Measurements from ENCODE around the gene LAMC2. TPM values are rescaled to one million over a fixed set of nuclear protein-coding genes. Genes with fewer than 3 reads are reported as not detected.

Gene LAMC2
- total RNA-seq, 1 donor from 2014 or later, result not detected

DNA sequence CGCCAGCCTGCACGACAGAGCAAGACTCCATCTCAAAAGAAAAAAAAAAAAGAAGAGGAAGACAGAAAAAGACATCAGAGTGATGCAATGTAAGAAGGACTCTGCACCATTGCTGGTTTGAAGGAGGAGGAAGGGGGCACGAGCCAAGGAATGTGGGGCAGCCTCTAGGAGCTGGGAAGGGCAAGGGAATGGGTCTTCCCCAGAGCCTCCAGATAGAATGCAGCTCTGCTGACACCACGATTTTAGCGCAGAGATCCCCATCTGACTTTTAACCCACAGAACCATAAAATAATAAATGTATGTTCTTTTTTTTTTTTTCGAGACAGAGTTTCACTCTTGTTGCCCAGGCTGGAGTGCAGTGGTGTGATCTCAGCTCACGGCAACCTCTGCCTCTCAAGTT, 33.9 kb upstream of the LAMC2 start:
- DNase-seq (ENCODE audit: low spot score), result no peak
- intact Hi-C loops (cut with micrococcal nuclease), result no loop called here

DNA sequence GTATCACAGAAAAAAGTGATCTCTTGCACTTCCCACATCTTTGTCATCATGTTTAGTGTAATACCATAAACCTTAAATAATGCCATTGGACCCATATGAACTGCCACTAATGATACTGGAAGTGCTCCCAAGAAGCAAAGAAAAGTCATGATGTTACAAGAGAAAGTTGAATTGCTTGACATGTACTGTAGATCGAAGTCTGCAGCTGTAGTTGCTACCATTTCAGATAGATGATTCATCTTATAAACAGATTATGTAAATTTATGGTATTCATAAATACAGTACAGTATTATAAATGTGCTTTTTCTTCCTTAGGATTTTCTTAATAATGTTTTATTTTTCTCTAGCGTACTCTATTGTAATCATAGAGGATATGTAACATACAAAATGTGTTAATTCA, 30.1 kb upstream of the LAMC2 start:
- Mint-ChIP-seq H3K4me1 (ENCODE audit: low read depth) (no peaks in the 10 kb centered on the region), H3K27ac (no peak overlapping the region), H3K9me3 (no peaks in the 10 kb centered on the region), H3K27me3 (ENCODE audit: low read depth) (peaks cover 7% of the 10 kb centered on the region), H3K36me3 (ENCODE audit: low read depth) (no peaks in the 10 kb centered on the region), H3K4me3 (ENCODE audit: low read depth) (no peak overlapping the region)
- DNase-seq (ENCODE audit: low spot score), result no peak
- intact Hi-C loops (cut with micrococcal nuclease), result no loop called here

More for the DNA sequence above, 33.9 kb upstream of the LAMC2 start:
- Mint-ChIP-seq H3K4me1 (ENCODE audit: low read depth) (no peaks in the 10 kb centered on the region), H3K36me3 (ENCODE audit: low read depth) (no peaks in the 10 kb centered on the region), H3K4me3 (ENCODE audit: low read depth) (no peak overlapping the region), H3K9me3 (no peaks in the 10 kb centered on the region), H3K27me3 (ENCODE audit: low read depth) (peaks cover 10% of the 10 kb centered on the region), H3K27ac (no peak overlapping the region)

DNA sequence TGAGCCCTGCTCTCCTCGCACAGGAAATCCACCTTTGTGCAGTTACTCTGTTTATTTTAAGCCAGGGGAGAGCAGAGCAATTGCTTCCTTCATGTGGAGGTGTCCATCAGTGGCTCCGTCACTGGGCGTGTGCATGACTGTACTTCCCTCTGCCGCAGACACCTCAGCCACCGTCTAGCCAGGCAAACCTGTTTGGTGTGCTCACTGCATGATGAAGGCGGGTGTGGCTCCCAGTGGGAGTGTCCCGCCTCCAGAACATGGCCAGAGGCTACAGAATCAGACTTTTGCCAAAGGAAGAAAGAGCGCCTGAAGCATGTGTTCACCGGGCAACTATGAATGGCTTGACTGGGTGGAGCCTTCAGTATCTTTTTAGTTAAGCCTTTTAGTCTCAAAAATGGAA, 26.1 kb upstream of the LAMC2 start:
- H3K4me1 Mint-ChIP-seq (ENCODE audit: low read depth), result no peaks in the 10 kb centered on the region
- no peak overlapping the region for H3K27ac Mint-ChIP-seq
- H3K27me3 Mint-ChIP-seq (ENCODE audit: low read depth), result peaks cover 4% of the 10 kb centered on the region
- no peak for DNase-seq (ENCODE audit: low spot score)
- H3K4me3 Mint-ChIP-seq (ENCODE audit: low read depth), result no peak overlapping the region
- H3K36me3 Mint-ChIP-seq (ENCODE audit: low read depth), result no peaks in the 10 kb centered on the region
- H3K9me3 Mint-ChIP-seq, result no peaks in the 10 kb centered on the region
- intact Hi-C loops (cut with micrococcal nuclease), result no loop called here

DNA sequence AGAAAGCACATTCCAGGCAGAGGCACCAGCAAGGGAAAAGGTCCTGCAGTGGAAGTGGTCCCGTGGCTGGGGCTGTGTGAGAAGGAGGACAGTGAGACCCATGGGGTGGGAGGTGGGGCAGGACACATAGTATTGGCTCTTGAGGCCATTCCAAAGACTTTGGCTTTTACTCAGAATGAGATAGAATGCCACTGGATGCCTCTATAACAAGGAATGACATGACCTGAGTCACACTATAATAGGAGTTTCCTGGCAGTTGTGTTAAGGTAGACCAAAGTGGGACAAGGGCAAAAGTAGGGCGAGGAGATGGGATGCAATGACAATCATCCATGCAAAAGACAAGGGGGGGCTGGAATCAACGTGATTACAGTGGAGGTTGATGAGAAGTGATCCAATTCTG, 24.7 kb upstream of the LAMC2 start:
- H3K27ac Mint-ChIP-seq, result no peak overlapping the region
- no peaks in the 10 kb centered on the region for H3K36me3 Mint-ChIP-seq (ENCODE audit: low read depth)
- intact Hi-C loops (cut with micrococcal nuclease), result no loop called here
- no peaks in the 10 kb centered on the region for H3K9me3 Mint-ChIP-seq
- no peak overlapping the region for H3K4me3 Mint-ChIP-seq (ENCODE audit: low read depth)
- no peaks in the 10 kb centered on the region for H3K27me3 Mint-ChIP-seq (ENCODE audit: low read depth)
- H3K4me1 Mint-ChIP-seq (ENCODE audit: low read depth), result no peaks in the 10 kb centered on the region
- DNase-seq (ENCODE audit: low spot score), result no peak

DNA sequence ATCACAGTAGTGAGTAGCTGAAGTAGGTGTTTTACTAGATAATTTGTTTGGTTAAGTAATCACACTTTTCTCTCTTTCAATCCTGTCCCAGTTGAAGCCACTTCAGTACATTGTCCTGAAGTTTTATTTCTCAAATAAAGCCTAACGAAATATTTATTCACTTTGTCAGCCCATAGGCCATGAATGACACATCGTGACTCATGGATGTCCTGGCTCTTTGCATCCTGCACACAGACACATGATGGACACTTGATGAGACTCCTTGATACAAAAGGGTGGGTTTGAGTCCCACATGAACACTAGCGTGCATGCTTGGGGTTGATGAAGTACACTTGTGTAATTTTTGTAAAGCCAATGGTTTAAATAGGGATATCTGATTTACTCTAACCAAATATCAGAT, 22.7 kb upstream of the LAMC2 start:
- Mint-ChIP-seq H3K27me3 (ENCODE audit: low read depth) (peaks cover 1% of the 10 kb centered on the region), H3K27ac (no peak overlapping the region), H3K9me3 (no peaks in the 10 kb centered on the region), H3K4me1 (ENCODE audit: low read depth) (no peaks in the 10 kb centered on the region), H3K4me3 (ENCODE audit: low read depth) (no peak overlapping the region), H3K36me3 (ENCODE audit: low read depth) (no peaks in the 10 kb centered on the region)
- DNase-seq (ENCODE audit: low spot score), result no peak
- intact Hi-C loops (cut with micrococcal nuclease), result no loop called here

DNA sequence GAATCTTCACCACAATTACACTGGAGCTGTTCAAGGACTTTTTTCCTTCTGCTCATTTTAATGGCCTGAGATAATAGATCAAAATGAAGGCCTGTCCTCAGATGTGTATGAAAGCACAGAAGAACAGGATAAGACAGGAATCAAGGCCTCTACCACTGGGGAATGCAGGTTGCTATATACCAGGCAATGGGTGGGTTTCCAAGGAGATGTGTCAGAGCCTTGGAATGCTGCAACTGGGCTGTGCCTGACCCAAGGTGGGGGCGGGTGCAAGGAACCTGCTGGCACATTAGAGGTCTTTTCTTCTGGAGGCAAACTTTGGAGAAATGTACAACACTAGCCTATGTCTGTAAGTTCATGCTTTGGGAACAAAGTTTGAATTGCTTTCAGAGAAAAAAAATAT, 21.7 kb upstream of the LAMC2 start:
- Mint-ChIP-seq H3K9me3 (no peaks in the 10 kb centered on the region), H3K36me3 (ENCODE audit: low read depth) (no peaks in the 10 kb centered on the region), H3K4me3 (ENCODE audit: low read depth) (no peak overlapping the region), H3K4me1 (ENCODE audit: low read depth) (no peaks in the 10 kb centered on the region), H3K27me3 (ENCODE audit: low read depth) (peaks cover 1% of the 10 kb centered on the region), H3K27ac (no peak overlapping the region)
- no peak for DNase-seq (ENCODE audit: low spot score)
- intact Hi-C loops (cut with micrococcal nuclease), result no loop called here

GRCh38 chr1:183164963-183165362, 21.1 kb upstream of the LAMC2 start:
- H3K27me3 Mint-ChIP-seq (ENCODE audit: low read depth), result peaks cover 1% of the 10 kb centered on the region
- intact Hi-C loops (cut with micrococcal nuclease), result no loop called here
- no peaks in the 10 kb centered on the region for H3K36me3 Mint-ChIP-seq (ENCODE audit: low read depth)
- no peak overlapping the region for H3K27ac Mint-ChIP-seq
- H3K4me1 Mint-ChIP-seq (ENCODE audit: low read depth), result no peaks in the 10 kb centered on the region
- H3K4me3 Mint-ChIP-seq (ENCODE audit: low read depth), result no peak overlapping the region
- DNase-seq (ENCODE audit: low spot score), result no peak
- no peaks in the 10 kb centered on the region for H3K9me3 Mint-ChIP-seq

DNA sequence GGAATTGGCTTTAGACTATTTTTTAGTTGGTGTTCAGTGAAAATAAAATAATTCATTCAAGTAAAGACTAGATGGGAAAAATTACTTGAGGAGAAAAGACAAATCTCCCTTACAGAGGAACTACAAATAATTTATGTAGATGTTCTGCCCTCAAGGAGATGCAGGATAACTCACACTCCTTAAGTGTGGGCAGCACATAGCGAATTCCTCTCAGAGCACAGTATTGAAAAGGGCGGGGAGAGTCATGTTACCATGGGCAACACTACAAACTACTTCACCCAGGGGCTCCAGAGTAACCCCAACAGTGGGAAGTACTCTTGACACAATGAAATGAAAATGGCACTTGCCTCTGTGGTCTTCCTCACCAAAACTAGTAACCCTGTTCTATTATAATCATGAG, 20.6 kb upstream of the LAMC2 start:
- no peaks in the 10 kb centered on the region for H3K9me3 Mint-ChIP-seq
- no peak overlapping the region for H3K4me3 Mint-ChIP-seq (ENCODE audit: low read depth)
- DNase-seq (ENCODE audit: low spot score), result no peak
- no peak overlapping the region for H3K27ac Mint-ChIP-seq
- intact Hi-C loops (cut with micrococcal nuclease), result no loop called here
- H3K4me1 Mint-ChIP-seq (ENCODE audit: low read depth), result no peaks in the 10 kb centered on the region
- H3K27me3 Mint-ChIP-seq (ENCODE audit: low read depth), result peaks cover 1% of the 10 kb centered on the region
- H3K36me3 Mint-ChIP-seq (ENCODE audit: low read depth), result no peaks in the 10 kb centered on the region

- Mint-ChIP-seq H3K27me3 (ENCODE audit: low read depth) (peaks cover 1% of the 10 kb centered on the region), H3K9me3 (no peaks in the 10 kb centered on the region), H3K36me3 (ENCODE audit: low read depth) (no peaks in the 10 kb centered on the region), H3K4me3 (ENCODE audit: low read depth) (no peak overlapping the region), H3K4me1 (ENCODE audit: low read depth) (no peaks in the 10 kb centered on the region), H3K27ac (no peak overlapping the region)
- DNase-seq (ENCODE audit: low spot score), result no peak
- intact Hi-C loops (cut with micrococcal nuclease), result no loop called here
These were observed 19.6 kb upstream of the LAMC2 start for GRCh38 chr1:183166454-183166853.

GRCh38 chr1:183167676-183168075, 18.4 kb upstream of the LAMC2 start:
- no peak for DNase-seq (ENCODE audit: low spot score)
- Mint-ChIP-seq H3K4me3 (ENCODE audit: low read depth) (no peak overlapping the region), H3K4me1 (ENCODE audit: low read depth) (no peaks in the 10 kb centered on the region), H3K36me3 (ENCODE audit: low read depth) (no peaks in the 10 kb centered on the region), H3K27ac (no peak overlapping the region), H3K9me3 (no peaks in the 10 kb centered on the region), H3K27me3 (ENCODE audit: low read depth) (peaks cover 3% of the 10 kb centered on the region)
- intact Hi-C loops (cut with micrococcal nuclease), result no loop called here

DNA sequence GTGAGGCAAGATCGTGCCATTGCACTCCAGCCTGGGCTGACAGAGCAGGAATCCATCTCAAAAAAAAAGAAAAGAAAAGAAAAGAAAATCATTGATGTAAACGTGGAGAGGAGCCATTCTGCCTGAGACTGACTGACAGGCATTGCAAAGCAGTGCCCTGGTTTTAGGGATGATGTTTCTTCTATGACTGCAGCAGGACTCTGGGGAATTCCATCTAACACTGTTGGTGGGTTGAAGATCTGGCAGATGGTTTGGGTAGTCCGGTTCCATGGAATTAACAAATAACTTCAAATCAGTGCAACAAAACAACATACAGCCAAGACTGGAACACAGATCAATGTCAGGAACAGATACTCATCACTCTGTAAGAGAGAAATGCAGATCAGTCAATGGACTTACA, 17.8 kb upstream of the LAMC2 start:
- H3K4me1 Mint-ChIP-seq (ENCODE audit: low read depth), result no peaks in the 10 kb centered on the region
- intact Hi-C loops (cut with micrococcal nuclease), result no loop called here
- H3K36me3 Mint-ChIP-seq (ENCODE audit: low read depth), result no peaks in the 10 kb centered on the region
- DNase-seq (ENCODE audit: low spot score), result no peak
- no peaks in the 10 kb centered on the region for H3K9me3 Mint-ChIP-seq
- no peak overlapping the region for H3K4me3 Mint-ChIP-seq (ENCODE audit: low read depth)
- H3K27ac Mint-ChIP-seq, result no peak overlapping the region
- H3K27me3 Mint-ChIP-seq (ENCODE audit: low read depth), result peaks cover 3% of the 10 kb centered on the region

- Mint-ChIP-seq H3K4me1 (ENCODE audit: low read depth) (no peaks in the 10 kb centered on the region), H3K9me3 (no peaks in the 10 kb centered on the region), H3K36me3 (ENCODE audit: low read depth) (no peaks in the 10 kb centered on the region), H3K27ac (no peak overlapping the region), H3K27me3 (ENCODE audit: low read depth) (peaks cover 9% of the 10 kb centered on the region), H3K4me3 (ENCODE audit: low read depth) (no peak overlapping the region)
- intact Hi-C loops (cut with micrococcal nuclease), result no loop called here
- no peak for DNase-seq (ENCODE audit: low spot score)
These were observed 12.2 kb upstream of the LAMC2 start for GRCh38 chr1:183173828-183174227.

DNA sequence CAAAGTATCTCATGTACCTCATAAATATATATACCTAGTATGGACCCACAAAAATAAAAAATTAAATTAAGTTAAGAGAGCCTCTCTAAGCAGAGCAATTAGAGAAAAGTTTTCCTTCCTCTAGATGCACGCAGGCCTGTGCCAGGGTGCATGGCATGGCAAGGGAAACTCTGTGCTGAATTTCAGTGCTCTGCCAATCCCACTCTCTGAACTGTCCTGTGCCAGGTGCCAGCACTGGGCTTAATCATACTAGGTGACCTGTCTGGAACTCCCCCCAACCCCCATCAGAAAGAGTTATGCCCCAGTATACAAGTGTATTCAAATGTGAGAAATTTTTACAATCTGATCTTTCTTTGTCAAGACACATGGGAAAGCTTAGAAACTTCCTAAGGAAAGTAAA, 10.4 kb upstream of the LAMC2 start:
- no peaks in the 10 kb centered on the region for H3K36me3 Mint-ChIP-seq (ENCODE audit: low read depth)
- H3K9me3 Mint-ChIP-seq, result no peaks in the 10 kb centered on the region
- no peak for DNase-seq (ENCODE audit: low spot score)
- intact Hi-C loops (cut with micrococcal nuclease), result no loop called here
- H3K27me3 Mint-ChIP-seq (ENCODE audit: low read depth), result peaks cover 9% of the 10 kb centered on the region
- no peak overlapping the region for H3K4me3 Mint-ChIP-seq (ENCODE audit: low read depth)
- H3K27ac Mint-ChIP-seq, result no peak overlapping the region
- no peaks in the 10 kb centered on the region for H3K4me1 Mint-ChIP-seq (ENCODE audit: low read depth)

DNA sequence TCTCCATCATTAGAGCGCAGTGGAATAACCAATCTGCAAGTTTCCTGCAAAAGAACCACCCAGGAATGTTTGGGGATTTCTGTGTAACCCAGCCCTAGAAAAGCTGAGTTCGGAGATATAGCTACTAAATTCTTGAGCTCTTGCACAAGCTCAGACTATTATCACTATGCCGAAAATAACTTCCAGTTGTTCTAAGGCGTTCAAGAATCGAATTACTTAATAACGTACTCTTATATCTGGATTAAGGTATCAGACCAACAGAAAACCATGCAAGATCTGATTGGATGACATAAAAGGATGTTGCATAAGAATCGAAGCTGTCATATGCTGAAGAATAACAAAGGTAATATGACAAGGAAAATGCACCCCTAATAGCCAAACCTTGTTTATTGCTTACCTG, 7.5 kb upstream of the LAMC2 start:
- H3K36me3 Mint-ChIP-seq (ENCODE audit: low read depth), result no peaks in the 10 kb centered on the region
- H3K9me3 Mint-ChIP-seq, result no peaks in the 10 kb centered on the region
- H3K27ac Mint-ChIP-seq, result no peak overlapping the region
- DNase-seq (ENCODE audit: low spot score), result no peak
- H3K4me3 Mint-ChIP-seq (ENCODE audit: low read depth), result no peak overlapping the region
- intact Hi-C loops (cut with micrococcal nuclease), result no loop called here
- peaks cover 8% of the 10 kb centered on the region for H3K27me3 Mint-ChIP-seq (ENCODE audit: low read depth)
- peaks cover 3% of the 10 kb centered on the region for H3K4me1 Mint-ChIP-seq (ENCODE audit: low read depth)
